Measurements from ENCODE around the gene USP37.

USP37 gene

DNA sequence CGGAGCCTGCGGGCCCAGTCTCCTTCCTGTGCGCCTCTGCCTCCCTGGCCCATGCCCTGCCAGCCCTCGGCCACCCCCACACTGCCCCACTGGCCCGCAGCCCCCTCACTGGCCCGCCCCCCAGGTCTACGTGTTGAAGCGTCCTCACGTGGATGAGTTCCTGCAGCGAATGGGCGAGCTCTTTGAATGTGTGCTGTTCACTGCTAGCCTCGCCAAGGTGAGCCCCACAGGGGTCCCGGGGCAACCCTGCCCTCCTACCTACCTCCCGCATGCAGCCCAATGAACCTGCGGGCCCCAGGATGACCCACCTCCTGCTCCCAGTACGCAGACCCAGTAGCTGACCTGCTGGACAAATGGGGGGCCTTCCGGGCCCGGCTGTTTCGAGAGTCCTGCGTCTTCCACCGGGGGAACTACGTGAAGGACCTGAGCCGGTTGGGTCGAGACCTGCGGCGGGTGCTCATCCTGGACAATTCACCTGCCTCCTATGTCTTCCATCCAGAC is 165.2 kb downstream of the USP37 start:
- DNase-seq, result no peak

DNA sequence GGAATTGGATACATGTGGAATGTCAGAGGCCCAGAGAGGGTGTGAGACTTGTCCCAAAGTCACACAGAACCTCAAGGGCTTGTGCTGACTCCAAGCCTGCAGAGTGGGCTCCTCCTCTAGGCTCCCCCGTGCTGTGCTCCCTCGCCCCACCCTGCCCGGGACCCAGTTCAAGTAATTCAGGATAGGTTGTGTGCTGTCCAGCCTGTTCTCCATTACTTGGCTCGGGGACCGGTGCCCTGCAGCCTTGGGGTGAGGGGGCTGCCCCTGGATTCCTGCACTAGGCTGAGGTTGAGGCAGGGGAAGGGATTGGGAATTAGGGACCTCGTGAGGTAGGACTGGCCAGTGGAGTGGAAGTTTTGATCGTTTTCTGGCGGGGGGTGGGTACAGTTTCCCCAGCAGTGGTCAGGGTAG is 165.7 kb downstream of the USP37 start:
- DNase-seq, result no peak

DNA sequence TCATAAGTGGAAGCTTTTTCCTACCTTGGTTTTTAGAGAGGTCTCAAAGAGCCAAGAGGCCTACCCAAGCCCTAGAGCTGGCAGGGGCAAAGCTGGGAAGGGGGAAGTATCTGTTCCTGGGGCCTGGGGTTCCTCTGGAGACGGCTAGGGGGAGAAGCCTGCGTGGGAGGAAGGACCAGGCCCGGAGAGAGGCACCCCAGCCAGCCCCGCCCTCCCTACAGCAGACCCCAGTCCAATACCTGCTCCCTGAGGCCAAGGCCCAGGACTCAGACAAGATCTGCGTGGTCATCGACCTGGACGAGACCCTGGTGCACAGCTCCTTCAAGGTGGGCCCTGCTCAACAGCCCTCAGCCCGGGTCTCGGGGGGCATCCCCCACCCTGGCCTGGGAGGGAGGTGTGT is 166.3 kb downstream of the USP37 start:
- no peak for DNase-seq

DNA sequence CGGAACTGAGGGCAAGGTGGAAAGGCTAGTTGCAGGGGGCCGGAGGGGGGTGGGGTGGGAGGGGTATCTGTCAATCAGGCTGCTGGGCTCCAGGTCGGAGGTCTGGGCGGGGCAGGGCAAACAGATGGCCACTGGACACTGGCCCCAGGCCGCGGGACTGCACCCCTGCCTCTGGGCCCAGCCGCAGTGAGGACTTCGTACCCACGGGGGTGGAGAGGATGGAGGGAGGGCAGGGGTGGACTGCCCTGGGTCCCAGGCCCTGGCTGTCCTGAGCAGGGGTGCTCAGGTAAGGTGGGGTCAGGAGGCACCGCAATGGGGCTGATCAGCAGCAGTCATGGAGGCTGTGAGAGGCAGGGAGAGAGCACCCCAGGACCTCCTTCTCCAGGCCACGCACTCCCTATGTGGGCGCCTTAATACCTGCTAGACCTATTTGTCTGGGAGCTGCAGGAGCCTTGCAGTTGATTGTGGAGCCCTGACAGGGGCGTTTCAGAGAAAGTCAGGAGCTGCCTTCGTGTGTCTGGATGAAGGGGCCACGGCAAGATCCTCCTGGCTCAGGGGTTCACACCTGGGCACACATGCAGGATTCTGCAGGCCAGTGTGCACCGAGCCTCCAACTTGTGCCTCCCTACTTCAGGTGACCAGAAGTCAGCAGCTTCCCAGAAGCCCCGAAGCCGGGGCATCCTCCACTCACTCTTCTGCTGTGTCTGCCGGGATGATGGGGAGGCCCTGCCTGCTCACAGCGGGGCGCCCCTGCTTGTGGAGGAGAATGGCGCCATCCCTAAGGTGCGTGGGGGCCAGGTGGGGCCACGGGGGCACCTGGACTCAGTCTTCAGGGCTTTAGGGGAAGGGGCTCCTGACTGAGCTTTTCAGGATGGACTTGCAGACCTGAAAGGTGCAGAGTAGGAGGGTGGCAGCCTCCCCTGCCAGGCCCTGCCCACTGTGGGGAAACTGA is 166.9 kb downstream of the USP37 start:
- no peak for DNase-seq
